ENCODE data around the gene BMERB1. TPM values are rescaled to one million over a fixed set of nuclear protein-coding genes. Genes with fewer than 3 reads are reported as not detected.

BMERB1 gene
- total RNA-seq, 2 experiments from 2014 or later = 0.85 to 0.98 TPM

- H3K27me3 ChIP-seq (ENCODE audit: control insufficient read depth in 1 of 2, insufficient read depth in 2 of 2, low read length in 2 of 2) = no peaks in the 10 kb centered on the region
- no peak overlapping the region for H3K4me3 ChIP-seq (ENCODE audit: low read length)
- DNase-seq (no peak), ATAC-seq (ENCODE audit: poor library complexity) (no peak)
- ChIA-PET POLR2A (no interaction called here), CTCF (interaction anchor here (0.7 kb wide), 1 partner anchor 70 kb away, joined by 3 read pairs; no protein-coding TSS in a partner anchor)
- intact Hi-C loops (cut with DNase I, micrococcal nuclease) = no loop called here
- no peak for TF ChIP-seq CTCF (IDR thresholded peaks at IDR 0.05)
- Mint-ChIP-seq H3K4me3 (no peak overlapping the region), H3K27me3 (no peaks in the 10 kb centered on the region), H3K9me3 (no peaks in the 10 kb centered on the region), H3K36me3 (ENCODE audit: low read depth) (no peaks in the 10 kb centered on the region), H3K4me1 (ENCODE audit: low read depth) (no peaks in the 10 kb centered on the region), H3K27ac (no peak overlapping the region)
- no peaks in the 10 kb centered on the region for H3K36me3 ChIP-seq (ENCODE audit: insufficient read depth, low read length)
- H3K4me1 ChIP-seq (ENCODE audit: insufficient read depth, low read length) = no peaks in the 10 kb centered on the region
- H3K9me3 ChIP-seq (ENCODE audit: control insufficient read depth in 1 of 2, insufficient read depth in 1 of 2, low read length in 2 of 2) = no peaks in the 10 kb centered on the region
- H3K27ac ChIP-seq (ENCODE audit: low read depth in 1 of 2, low read length in 2 of 2) = no peak overlapping the region
These were observed 140.2 kb downstream of the BMERB1 start for GRCh38 chr16:15574614-15574948.

- Mint-ChIP-seq H3K4me3 (no peak overlapping the region), H3K36me3 (ENCODE audit: low read depth) (no peaks in the 10 kb centered on the region), H3K4me1 (ENCODE audit: low read depth) (no peaks in the 10 kb centered on the region), H3K27me3 (no peaks in the 10 kb centered on the region), H3K9me3 (no peaks in the 10 kb centered on the region), H3K27ac (no peak overlapping the region)
- CTCF ChIA-PET = no interaction called here
- no peak for TF ChIP-seq CTCF (IDR thresholded peaks at IDR 0.05)
- POLR2A ChIA-PET = no interaction called here
- Histone ChIP-seq H3K36me3 (ENCODE audit: insufficient read depth, low read length) (no peaks in the 10 kb centered on the region), H3K4me1 (ENCODE audit: insufficient read depth, low read length) (no peaks in the 10 kb centered on the region), H3K27ac (ENCODE audit: low read depth in 1 of 2, low read length in 2 of 2) (no peak overlapping the region), H3K4me3 (ENCODE audit: low read length) (no peak overlapping the region), H3K9me3 (ENCODE audit: control insufficient read depth in 1 of 2, insufficient read depth in 1 of 2, low read length in 2 of 2) (no peaks in the 10 kb centered on the region), H3K27me3 (ENCODE audit: control insufficient read depth in 1 of 2, insufficient read depth in 2 of 2, low read length in 2 of 2) (no peaks in the 10 kb centered on the region)
- intact Hi-C loops (cut with DNase I, micrococcal nuclease) = no loop called here
- ATAC-seq (ENCODE audit: poor library complexity) (no peak), DNase-seq (no peak)
These were observed 141.1 kb downstream of the BMERB1 start for GRCh38 chr16:15575293-15576049.

- no peaks in the 10 kb centered on the region for H3K27me3 ChIP-seq (ENCODE audit: control insufficient read depth in 1 of 2, insufficient read depth in 2 of 2, low read length in 2 of 2)
- no peaks in the 10 kb centered on the region for H3K36me3 ChIP-seq (ENCODE audit: insufficient read depth, low read length)
- H3K27ac ChIP-seq (ENCODE audit: low read depth in 1 of 2, low read length in 2 of 2) = no peak overlapping the region
- Mint-ChIP-seq H3K4me3 (no peak overlapping the region), H3K27ac (no peak overlapping the region), H3K36me3 (ENCODE audit: low read depth) (no peaks in the 10 kb centered on the region), H3K4me1 (ENCODE audit: low read depth) (no peaks in the 10 kb centered on the region), H3K9me3 (no peaks in the 10 kb centered on the region), H3K27me3 (no peaks in the 10 kb centered on the region)
- no peak for DNase-seq
- intact Hi-C loops (cut with DNase I, micrococcal nuclease) = no loop called here
- no peak for ATAC-seq (ENCODE audit: poor library complexity)
- ChIA-PET CTCF (interaction anchor here (0.7 kb wide), 1 partner anchor 7 kb away, joined by 4 read pairs; no protein-coding TSS in a partner anchor), POLR2A (no interaction called here)
- no peak for TF ChIP-seq CTCF (IDR thresholded peaks at IDR 0.05)
- H3K4me1 ChIP-seq (ENCODE audit: insufficient read depth, low read length) = peaks cover 4% of the 10 kb centered on the region
- H3K9me3 ChIP-seq (ENCODE audit: control insufficient read depth in 1 of 2, insufficient read depth in 1 of 2, low read length in 2 of 2) = no peaks in the 10 kb centered on the region
- no peak overlapping the region for H3K4me3 ChIP-seq (ENCODE audit: low read length)
These were observed 142.9 kb downstream of the BMERB1 start for GRCh38 chr16:15576960-15577958.
